GM21723 (cell line): ENCODE results near the gene FHAD1.
"Not testable (repeated sequence)": the region's sequence is repeated elsewhere in the genome, so short reads cannot be mapped to it uniquely, and the experiment has no call there.

Experiments
- ATAC-seq: cut with Tn5 transposase; IDR thresholded peaks from one replicate; pipeline ENCODE4 v1.9.1; 2021; ENCODE audit warnings: mild to moderate bottlenecking, moderate library complexity; ENCODE audit not compliant: unreplicated experiment

FHAD1 gene

DNA sequence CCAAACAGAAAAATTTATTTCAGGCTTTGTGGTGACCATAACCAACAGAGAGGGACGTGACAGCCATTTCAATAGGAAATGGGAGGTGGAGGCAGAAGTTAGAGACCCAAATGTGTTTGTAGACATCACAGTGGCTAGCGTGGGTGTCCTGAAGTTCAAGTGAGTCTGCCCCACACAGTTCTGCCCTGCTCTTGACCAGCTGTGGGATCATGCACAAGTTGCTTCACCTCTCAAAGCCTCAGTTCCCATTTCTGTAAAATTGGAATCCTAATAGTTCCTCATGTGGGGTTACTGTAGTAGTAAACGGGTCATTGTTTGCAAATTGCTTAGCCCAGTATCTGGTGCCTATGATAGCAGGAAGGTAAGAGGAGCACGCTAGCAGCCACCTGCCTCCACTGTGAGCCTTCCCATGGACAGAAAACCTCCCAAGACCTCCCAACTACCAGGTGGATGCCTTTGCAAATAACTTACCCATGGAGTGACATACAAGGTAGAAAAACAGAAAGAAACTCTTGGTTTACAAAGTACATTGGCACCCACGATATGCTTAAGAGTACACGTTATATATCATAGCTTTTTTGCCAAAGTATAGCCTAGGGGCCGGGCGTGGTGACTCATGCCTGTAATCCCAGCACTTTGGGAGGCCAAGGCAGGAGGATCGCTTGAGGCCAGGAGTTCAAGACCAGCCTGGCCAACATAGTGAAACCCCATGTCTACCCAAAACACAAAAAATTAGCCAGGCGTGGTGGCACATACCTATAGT is 29.1 kb downstream of the FHAD1 start:
- ATAC-seq: no peak

DNA sequence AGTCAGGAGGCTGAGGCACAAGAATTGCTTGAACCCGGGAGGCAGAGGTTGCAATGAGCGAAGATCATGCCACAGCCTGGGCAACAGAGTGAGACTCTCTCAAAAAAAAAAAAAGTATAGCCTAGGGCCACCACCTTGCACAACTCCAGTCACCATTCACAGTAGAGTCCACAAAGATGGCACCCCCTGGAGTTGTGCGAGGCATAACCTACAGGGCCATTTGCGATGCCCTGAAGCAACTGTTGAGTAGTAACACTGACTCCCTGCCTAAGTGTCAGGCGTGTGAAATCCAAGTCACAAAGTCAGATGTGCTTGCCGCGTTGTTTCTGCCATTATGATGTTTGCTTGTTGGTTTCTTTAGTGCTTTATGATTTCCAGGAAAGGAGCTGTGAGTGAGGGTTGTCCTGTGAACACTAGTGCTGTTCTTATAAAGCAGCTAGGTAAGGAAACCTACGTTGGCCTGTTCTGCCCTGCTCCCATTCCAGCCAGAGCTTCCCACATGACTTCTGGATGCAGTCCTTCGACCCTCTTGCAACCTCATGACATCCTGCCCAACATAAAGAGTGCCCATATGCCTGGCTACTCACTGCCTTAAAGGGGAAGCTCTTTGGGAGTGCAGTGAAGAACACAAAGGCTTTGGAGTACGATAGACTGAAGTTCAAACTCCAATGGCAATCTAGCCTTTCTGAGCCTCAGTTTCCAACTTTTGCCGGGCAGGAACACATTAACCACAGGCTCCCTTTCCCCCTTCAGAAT is 29.8 kb downstream of the FHAD1 start:
- no peak for ATAC-seq

GRCh38 chr1:15277447-15277838 is 30.4 kb downstream of the FHAD1 start:
- no peak for ATAC-seq

DNA sequence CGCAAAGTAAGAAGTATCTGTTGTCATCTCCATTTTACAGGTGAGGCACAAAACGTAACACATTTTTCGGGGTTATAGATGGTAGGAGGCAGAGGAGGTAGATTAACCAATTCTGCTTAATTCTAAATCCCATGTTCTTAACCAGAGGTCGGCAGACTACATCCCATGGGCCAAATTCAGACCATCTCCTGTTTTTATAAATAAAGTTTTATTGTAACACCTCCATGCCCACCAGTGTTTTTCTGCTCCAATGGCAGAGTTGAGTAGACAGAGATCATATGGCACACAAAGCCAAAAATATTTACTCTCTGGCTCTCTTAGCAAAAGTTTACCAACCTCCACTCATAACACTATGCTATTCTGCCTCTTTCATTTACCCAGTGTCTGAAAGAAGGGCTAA is 30.9 kb downstream of the FHAD1 start:
- ATAC-seq: no peak

DNA sequence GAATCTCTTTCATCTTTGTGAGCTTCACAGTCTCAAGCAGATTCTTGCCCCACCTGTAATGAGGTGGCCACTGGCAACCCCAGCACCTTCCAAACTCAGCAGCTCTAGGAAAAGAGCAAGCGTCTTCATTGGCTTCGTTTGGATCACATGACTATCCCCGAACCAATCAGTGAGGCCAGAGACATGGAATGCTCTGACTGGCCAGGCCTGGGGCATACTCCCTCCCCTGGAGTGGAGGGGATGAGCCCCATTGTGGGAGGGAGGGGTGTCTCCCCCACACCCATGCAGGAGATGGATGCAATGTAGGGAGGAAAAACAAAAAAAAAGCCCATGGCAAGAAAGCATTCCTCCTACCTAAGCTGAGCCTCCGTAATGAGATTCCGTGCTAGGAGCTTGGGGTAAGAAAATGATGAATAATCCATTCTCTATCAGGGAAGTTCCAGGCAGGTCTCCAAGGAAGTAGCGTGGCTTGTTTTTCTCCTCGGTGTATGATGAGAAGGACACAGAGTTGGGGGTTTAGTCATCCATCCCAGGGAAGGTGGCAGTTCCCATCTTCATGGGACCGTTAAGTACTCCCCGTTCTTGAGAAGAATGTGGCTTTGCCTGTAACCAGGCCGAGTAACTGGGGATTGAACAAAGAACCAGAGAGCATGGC is 32.7 kb downstream of the FHAD1 start:
- no peak for ATAC-seq

GRCh38 chr1:15280416-15280815 is 33.4 kb downstream of the FHAD1 start:
- no peak for ATAC-seq

DNA sequence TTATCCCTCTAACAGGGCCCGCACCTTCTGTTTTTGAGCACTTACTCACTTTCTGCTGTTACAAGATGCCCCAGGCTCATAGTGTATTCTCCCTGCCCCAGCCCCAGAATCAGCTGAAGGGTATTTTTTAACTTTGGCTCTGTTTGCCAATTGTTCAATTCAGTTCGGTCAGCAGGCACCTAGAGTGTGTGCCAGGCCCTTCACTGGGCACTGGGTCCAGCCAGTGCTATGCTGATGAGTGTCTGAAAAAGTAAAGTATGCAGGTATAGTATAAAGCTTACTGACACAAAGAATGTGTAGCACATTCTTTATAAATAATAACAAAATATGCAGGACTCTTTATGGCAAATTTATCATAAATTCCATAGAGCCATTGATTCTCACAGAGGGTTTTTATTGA is 35.0 kb downstream of the FHAD1 start:
- ATAC-seq: no peak

- ATAC-seq: no peak
These were observed 35.9 kb downstream of the FHAD1 start for GRCh38 chr1:15282810-15283474.

GRCh38 chr1:15283526-15283925 is 36.5 kb downstream of the FHAD1 start:
- ATAC-seq: no peak

DNA sequence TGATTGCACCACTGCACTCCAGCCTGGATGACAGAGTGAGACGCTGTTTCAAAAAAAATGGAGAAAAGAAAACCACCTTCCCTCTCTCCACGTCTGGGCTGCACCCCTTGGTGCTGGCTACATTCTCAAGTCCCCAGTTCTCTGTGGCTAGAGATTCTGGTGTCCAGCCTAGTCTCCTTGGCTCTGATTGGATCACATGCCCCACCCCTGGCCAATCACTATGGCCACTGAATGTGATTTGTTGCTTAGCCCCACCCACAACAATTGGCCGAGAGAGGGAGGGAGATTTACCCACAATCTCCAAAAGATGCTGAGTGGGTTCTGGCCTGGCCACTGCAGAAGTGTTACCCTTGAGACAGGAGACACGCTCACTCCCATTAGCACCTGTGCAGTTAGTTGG is 39.4 kb downstream of the FHAD1 start:
- no peak for ATAC-seq

GRCh38 chr1:15287035-15287979 is 40.3 kb downstream of the FHAD1 start:
- no peak for ATAC-seq

DNA sequence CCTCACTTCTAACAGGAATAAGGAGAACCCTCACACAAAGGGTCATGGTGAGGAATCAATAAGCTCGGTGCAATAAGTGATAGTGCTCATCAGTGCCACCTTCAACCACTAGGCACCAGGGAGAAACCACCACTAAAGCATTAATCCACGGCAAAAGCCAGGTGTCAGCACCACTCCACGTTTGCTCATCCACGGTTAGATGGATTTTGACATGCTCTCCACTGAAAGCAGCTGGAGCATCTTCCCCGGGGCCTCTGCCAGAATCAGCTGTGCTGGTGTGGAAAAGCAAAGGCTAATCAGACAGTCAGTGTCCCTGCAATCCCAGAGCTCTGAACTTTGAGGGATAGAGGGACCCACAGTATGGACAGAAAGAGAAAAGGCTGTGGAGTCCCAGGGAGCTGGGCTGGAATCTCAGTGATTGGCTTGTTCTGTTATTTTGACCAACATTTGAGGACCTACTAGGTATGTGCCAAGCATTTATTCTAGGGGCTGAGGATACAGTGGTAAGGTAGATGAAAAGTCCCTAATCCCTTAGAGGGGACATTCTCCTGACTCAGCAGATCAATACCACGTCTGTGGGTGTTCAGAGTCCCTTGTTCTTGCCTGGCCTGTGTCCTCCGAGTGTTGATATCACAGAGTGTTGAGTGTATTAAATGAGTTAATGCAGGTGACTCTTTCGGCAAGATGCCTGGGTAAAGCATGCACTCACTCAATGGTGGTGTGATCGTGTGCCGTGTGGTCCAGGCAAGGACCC is 41.3 kb downstream of the FHAD1 start:
- no peak for ATAC-seq

DNA sequence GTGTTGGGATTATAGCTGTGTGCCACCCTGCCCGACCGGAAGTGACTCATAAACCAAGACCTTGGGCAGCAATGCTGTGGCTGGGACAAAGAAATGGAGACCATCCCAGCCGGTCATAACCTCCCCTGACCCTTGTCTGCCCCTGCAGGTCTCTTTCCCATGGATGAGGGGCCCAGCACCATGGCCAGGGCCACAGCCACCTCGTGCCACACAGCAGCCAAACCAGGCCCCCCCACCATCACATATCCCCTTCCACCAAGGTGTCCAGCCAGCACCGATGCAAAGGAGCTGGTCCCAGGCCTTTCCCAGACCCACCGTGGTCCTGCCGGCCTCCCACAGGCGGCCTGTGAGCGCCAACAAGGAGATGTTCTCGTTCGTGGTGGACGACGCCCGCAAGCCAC is 42.2 kb downstream of the FHAD1 start:
- ATAC-seq: no peak

- ATAC-seq: no peak
These were observed 43.4 kb downstream of the FHAD1 start for GRCh38 chr1:15290382-15290781.

GRCh38 chr1:15295696-15296095 is 48.7 kb downstream of the FHAD1 start:
- ATAC-seq: no peak

DNA sequence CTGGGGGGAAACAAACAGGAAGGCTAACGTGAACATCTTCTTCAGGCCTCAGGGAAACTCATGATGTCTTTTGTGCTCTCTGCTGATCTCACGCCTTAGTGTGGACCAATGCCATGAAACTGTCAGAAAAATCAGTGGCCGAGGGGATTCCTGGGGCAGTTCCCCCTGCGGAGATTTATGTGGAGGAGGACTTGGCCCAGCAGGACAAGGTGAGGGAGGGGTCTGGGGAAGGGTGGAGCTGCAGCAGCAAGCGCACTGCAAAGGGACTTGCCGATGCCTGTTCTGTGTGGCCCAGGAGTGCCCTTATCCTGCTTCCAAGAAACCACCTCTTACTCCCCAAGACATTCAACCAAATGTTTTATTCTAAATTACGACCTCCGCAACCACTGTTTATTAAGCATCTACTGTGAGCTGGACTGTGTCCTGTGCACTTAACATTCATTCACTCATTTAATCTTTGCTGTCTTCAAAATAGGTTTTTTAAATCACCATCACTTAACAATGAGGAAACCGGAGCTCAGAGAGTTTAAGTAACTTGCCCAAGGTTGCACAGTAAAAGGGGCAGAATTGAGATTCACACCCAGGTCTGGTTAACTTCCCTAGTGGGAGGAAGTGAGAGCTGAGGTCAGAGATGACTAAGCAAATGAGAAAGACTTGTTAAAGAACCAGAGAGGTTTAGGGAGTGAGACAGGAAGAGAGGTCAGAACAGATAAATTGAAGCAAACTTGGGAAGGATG is 49.7 kb downstream of the FHAD1 start:
- no peak for ATAC-seq

DNA sequence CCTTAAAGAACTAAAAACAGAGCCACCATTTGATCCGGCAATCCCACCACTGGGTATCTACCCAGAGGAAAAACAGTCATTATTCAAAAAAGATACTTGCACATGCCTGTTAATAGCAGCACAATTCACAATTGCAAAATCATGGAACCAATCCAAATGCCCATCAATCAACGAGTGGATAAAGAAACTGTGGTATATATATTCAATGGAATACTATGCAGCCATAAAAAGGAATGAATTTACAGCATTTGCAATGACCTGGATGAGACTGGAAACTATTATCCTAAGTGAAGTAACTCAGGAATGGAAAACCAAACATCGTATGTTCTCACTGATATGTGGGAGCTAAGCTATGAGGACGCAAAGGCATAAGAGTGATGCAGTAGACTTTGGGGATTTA is 51.0 kb downstream of the FHAD1 start:
- ATAC-seq: not testable (repeated sequence)

DNA sequence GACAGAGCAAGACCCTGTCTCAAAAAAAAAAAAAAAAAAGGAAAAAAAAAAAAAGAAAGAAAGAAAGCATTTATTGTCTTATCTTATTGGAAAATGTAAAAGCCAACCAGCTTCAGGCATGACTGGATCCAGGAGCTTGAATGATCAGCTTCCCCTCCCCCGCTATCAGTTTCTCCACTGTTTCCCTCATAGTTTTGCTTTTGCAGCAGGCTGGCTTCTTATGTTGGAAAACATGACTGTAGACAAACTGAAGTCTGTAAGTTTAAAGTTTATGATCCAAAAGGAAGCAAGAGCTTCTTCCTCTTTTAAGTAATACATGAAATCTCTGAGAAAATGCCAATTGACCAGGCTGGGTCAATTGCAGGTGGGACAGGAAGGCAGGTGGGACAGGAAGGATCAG is 52.2 kb downstream of the FHAD1 start:
- no peak for ATAC-seq

DNA sequence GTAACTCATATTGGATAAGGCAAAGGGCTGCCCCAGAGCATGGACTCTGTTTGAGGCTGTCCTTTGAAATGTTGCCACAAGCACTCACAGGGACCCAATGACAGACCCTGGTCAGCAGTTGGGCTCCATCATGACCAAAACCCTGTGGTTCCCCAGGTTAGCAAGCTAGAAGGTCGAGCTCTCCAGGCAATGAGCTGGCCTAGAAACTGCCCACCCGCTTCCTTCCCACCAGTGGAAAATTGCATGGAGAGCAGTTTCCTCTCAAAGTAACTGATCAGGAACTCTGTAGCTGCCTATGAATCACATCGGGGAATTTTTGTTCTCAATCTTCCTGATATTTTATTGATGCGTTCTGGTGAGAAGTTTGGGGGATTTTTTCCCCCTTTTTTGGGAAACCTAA is 52.8 kb downstream of the FHAD1 start:
- ATAC-seq: no peak
